ENCODE measurements around the gene PRKCQ.

The PRKCQ gene

GRCh38 chr10:6579904-6580278 is at the start of gene PRKCQ:
PRKCQ (minus strand) TSS chr10:6580276; CDS start chr10:6515135, 65,141 bp downstream.
- no peak for FAIRE-seq

- FAIRE-seq: no peak
Measured at GRCh38 chr10:6625428-6625827, 45.4 kb upstream of the PRKCQ start.

GRCh38 chr10:6624392-6624791 is 44.3 kb upstream of the PRKCQ start:
- no peak for FAIRE-seq

GRCh38 chr10:6622921-6623320 is 42.8 kb upstream of the PRKCQ start:
- FAIRE-seq: no peak

GRCh38 chr10:6621536-6621935 is 41.5 kb upstream of the PRKCQ start:
- no peak for FAIRE-seq

GRCh38 chr10:6619660-6620059 is 39.6 kb upstream of the PRKCQ start:
- no peak for FAIRE-seq

GRCh38 chr10:6618340-6618739 is 38.3 kb upstream of the PRKCQ start:
- FAIRE-seq: no peak

- no peak for FAIRE-seq
Measured at GRCh38 chr10:6617309-6618076, 37.4 kb upstream of the PRKCQ start.

- FAIRE-seq: no peak
Measured at GRCh38 chr10:6615971-6616370, 35.9 kb upstream of the PRKCQ start.

- no peak for FAIRE-seq
Measured at GRCh38 chr10:6612371-6612770, 32.3 kb upstream of the PRKCQ start.

- FAIRE-seq: no peak
Measured at GRCh38 chr10:6610647-6611046, 30.6 kb upstream of the PRKCQ start.

GRCh38 chr10:6609625-6610024 is 29.5 kb upstream of the PRKCQ start:
- no peak for FAIRE-seq

GRCh38 chr10:6607778-6608177 is 27.7 kb upstream of the PRKCQ start:
- FAIRE-seq: no peak

GRCh38 chr10:6607182-6607581 is 27.1 kb upstream of the PRKCQ start:
- FAIRE-seq: no peak

GRCh38 chr10:6603142-6604125 is 23.4 kb upstream of the PRKCQ start:
- FAIRE-seq: no peak

GRCh38 chr10:6602700-6603084 is 22.6 kb upstream of the PRKCQ start:
- no peak for FAIRE-seq

- FAIRE-seq: no peak
Measured at GRCh38 chr10:6602026-6602699, 22.1 kb upstream of the PRKCQ start.

GRCh38 chr10:6601246-6601805 is 21.2 kb upstream of the PRKCQ start:
- no peak for FAIRE-seq

GRCh38 chr10:6600224-6600987 is 20.3 kb upstream of the PRKCQ start:
- no peak for FAIRE-seq

- no peak for FAIRE-seq
Measured at GRCh38 chr10:6598679-6599078, 18.6 kb upstream of the PRKCQ start.

GRCh38 chr10:6597478-6597877 is 17.4 kb upstream of the PRKCQ start:
- no peak for FAIRE-seq

- FAIRE-seq: no peak
Measured at GRCh38 chr10:6595499-6595898, 15.4 kb upstream of the PRKCQ start.
